Retinal pigment epithelial cell (primary cell): ENCODE measurements around the gene SKAP1.
A peak's percentile ranks its signal among the peaks of the same experiment; 100 is the strongest.
"Not testable (repeated sequence)": the region's sequence is repeated elsewhere in the genome, so short reads cannot be mapped to it uniquely, and the experiment has no call there.

Experiments
- DNase-seq: peaks from one replicate; pipeline ENCODE4 v3.0.0-alpha.2; 2010; ENCODE audit warnings: low read depth
- H3K4me3 ChIP-seq: 2 replicates; pipeline ENCODE4 v1.5.1; 2011; ENCODE audit warnings: mild to moderate bottlenecking, low read length, control low read depth, moderate library complexity
- CTCF ChIP-seq: conservative IDR thresholded peaks from 2 replicates; pipeline ENCODE4 v1.5.1; 2011; ENCODE audit warnings: low read depth, low read length, control low read depth, inconsistent platforms

SKAP1 gene

GRCh38 chr17:48195910-48196309, 234.1 kb downstream of the SKAP1 start:
- TF ChIP-seq CTCF = no peak
- no peak for DNase-seq

GRCh38 chr17:48194097-48194550, 235.9 kb downstream of the SKAP1 start:
- no peak for TF ChIP-seq CTCF
- peak; percentile 2 for DNase-seq
- no peak overlapping the region for H3K4me3 ChIP-seq

More at GRCh38 chr17:48195910-48196309, 234.1 kb downstream of the SKAP1 start:
- no peak overlapping the region for H3K4me3 ChIP-seq

- no peak for TF ChIP-seq CTCF
- H3K4me3 ChIP-seq = no peak overlapping the region
- DNase-seq = no peak
Observed at GRCh38 chr17:48192321-48192731, 237.7 kb downstream of the SKAP1 start.

- no peak for DNase-seq
- no peak for TF ChIP-seq CTCF
- no peak overlapping the region for H3K4me3 ChIP-seq
Observed at GRCh38 chr17:48191362-48191761, 238.7 kb downstream of the SKAP1 start.

GRCh38 chr17:48190871-48191270, 239.1 kb downstream of the SKAP1 start:
- no peak for TF ChIP-seq CTCF

GRCh38 chr17:48187872-48188608, 242.0 kb downstream of the SKAP1 start:
- no peak for TF ChIP-seq CTCF
- no peak for DNase-seq
- H3K4me3 ChIP-seq = no peak overlapping the region

More at GRCh38 chr17:48190871-48191270, 239.1 kb downstream of the SKAP1 start:
- no peak overlapping the region for H3K4me3 ChIP-seq
- DNase-seq = no peak

- not testable (repeated sequence) for H3K4me3 ChIP-seq
Observed at GRCh38 chr17:48186317-48186716, 243.7 kb downstream of the SKAP1 start.

More at GRCh38 chr17:48186317-48186716, 243.7 kb downstream of the SKAP1 start:
- not testable (repeated sequence) for DNase-seq
